GM21529 (cell line): ENCODE results near the gene IQCE.

ENCODE experiments used
- ATAC-seq: cut with Tn5 transposase; IDR thresholded peaks from one replicate; pipeline ENCODE4 v1.9.1; 2021; ENCODE audit not compliant: unreplicated experiment

IQCE gene

GRCh38 chr7:2660359-2661095, 101.7 kb downstream of the IQCE start:
- no peak for ATAC-seq

- no peak for ATAC-seq
These were observed 102.3 kb downstream of the IQCE start for GRCh38 chr7:2661096-2661449.

GRCh38 chr7:2661602-2662272, 103.0 kb downstream of the IQCE start:
- ATAC-seq = no peak

GRCh38 chr7:2662273-2663120, 103.7 kb downstream of the IQCE start:
- ATAC-seq = no peak

- no peak for ATAC-seq
These were observed 104.5 kb downstream of the IQCE start for GRCh38 chr7:2663121-2663886.

GRCh38 chr7:2663960-2664359, 105.2 kb downstream of the IQCE start:
- no peak for ATAC-seq
